Lower lobe of right lung (tissue), 2 donors: ENCODE results near the gene GSG1L. TPM values are rescaled to one million over a fixed set of nuclear protein-coding genes. Genes with fewer than 3 reads are reported as not detected.

Source experiments
- ATAC-seq, 2 donors: fragments of 200-7000 bp; cut with Tn5 transposase; one replicate each; pipeline ENCODE4 v1.9.1; 2020 to 2022; ENCODE audit warnings: mild to moderate bottlenecking in 2 of 2, moderate library complexity in 2 of 2
- DNase-seq: peaks from one replicate; pipeline ENCODE4 v3.0.0-alpha.2; 2020
- H3K27ac ChIP-seq: fragments of 200-600 bp; one replicate; pipeline ENCODE4 v1.8.0; 2022
- H3K27me3 ChIP-seq: fragments of 200-600 bp; one replicate; pipeline ENCODE4 v1.8.0; 2022; ENCODE audit warnings: low read depth
- H3K36me3 ChIP-seq: fragments of 200-600 bp; one replicate; pipeline ENCODE4 v1.8.0; 2022; ENCODE audit warnings: mild to moderate bottlenecking
- H3K4me1 ChIP-seq: fragments of 200-600 bp; one replicate; pipeline ENCODE4 v1.8.0; 2022
- H3K4me3 ChIP-seq: fragments of 200-600 bp; one replicate; pipeline ENCODE4 v1.8.0; 2022; ENCODE audit warnings: mild to moderate bottlenecking
- H3K9me3 ChIP-seq: fragments of 200-600 bp; one replicate; pipeline ENCODE4 v1.8.0; 2022
- intact Hi-C: fragments of 100-400 bp; cut with DNase I; formaldehyde crosslinking; loops from one replicate; pipeline ENCODE4 v1.11.0; 2022
- total RNA-seq: library from RNA; stranded (reverse); fragmentation: NEBNext Ultra II Directional; extraction: Animal tissue kit (Norgen Biotek cat#: 25700); gene quantifications from one replicate; pipeline ENCODE4 v1.2.1, GENCODE V29; 2021
- TF ChIP-seq, protein P1 (sequence below): fragments of 200-600 bp; IDR thresholded peaks from one replicate; pipeline ENCODE4 v1.8.0; 2022; ENCODE audit warnings: antibody characterized with exemption, mild to moderate bottlenecking
- donor health status: DM: no; HTN: yes; CAD: no; lungs with severe emphysema.

Gene GSG1L
- total RNA-seq, 1 donor from 2014 or later = 0.30 TPM

GRCh38 chr16:27867122-27868110 is 196.1 kb downstream of the GSG1L start:
- Histone ChIP-seq H3K27me3 (no peaks in the 10 kb centered on the region), H3K9me3 (peaks cover 17% of the 10 kb centered on the region), H3K4me3 (no peak overlapping the region), H3K36me3 (no peaks in the 10 kb centered on the region), H3K27ac (no peak overlapping the region), H3K4me1 (no peaks in the 10 kb centered on the region)
- ATAC-seq (peak; percentile 88 to 91), DNase-seq (peak; percentile 84)
- TF ChIP-seq, protein P1, sequence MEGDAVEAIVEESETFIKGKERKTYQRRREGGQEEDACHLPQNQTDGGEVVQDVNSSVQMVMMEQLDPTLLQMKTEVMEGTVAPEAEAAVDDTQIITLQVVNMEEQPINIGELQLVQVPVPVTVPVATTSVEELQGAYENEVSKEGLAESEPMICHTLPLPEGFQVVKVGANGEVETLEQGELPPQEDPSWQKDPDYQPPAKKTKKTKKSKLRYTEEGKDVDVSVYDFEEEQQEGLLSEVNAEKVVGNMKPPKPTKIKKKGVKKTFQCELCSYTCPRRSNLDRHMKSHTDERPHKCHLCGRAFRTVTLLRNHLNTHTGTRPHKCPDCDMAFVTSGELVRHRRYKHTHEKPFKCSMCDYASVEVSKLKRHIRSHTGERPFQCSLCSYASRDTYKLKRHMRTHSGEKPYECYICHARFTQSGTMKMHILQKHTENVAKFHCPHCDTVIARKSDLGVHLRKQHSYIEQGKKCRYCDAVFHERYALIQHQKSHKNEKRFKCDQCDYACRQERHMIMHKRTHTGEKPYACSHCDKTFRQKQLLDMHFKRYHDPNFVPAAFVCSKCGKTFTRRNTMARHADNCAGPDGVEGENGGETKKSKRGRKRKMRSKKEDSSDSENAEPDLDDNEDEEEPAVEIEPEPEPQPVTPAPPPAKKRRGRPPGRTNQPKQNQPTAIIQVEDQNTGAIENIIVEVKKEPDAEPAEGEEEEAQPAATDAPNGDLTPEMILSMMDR = peak; percentile 48
- intact Hi-C loops = no loop called here

GRCh38 chr16:27863377-27863776 is 200.1 kb downstream of the GSG1L start:
- no peaks in the 10 kb centered on the region for H3K36me3 ChIP-seq
- H3K27ac ChIP-seq = no peak overlapping the region
- no peaks in the 10 kb centered on the region for H3K27me3 ChIP-seq
- H3K4me3 ChIP-seq = no peak overlapping the region
- TF ChIP-seq, protein P1 = no peak
- H3K9me3 ChIP-seq = peaks cover 17% of the 10 kb centered on the region
- H3K4me1 ChIP-seq = no peaks in the 10 kb centered on the region
- DNase-seq (no peak), ATAC-seq (no peak)
- intact Hi-C loops = no loop called here

- H3K36me3 ChIP-seq = no peaks in the 10 kb centered on the region
- DNase-seq (no peak), ATAC-seq (no peak)
- no peaks in the 10 kb centered on the region for H3K27me3 ChIP-seq
- H3K9me3 ChIP-seq = peaks cover 17% of the 10 kb centered on the region
- H3K4me1 ChIP-seq = no peaks in the 10 kb centered on the region
- H3K4me3 ChIP-seq = no peak overlapping the region
- TF ChIP-seq, protein P1 = no peak
- H3K27ac ChIP-seq = no peak overlapping the region
- intact Hi-C loops = no loop called here
Observed at GRCh38 chr16:27862953-27863352, 200.6 kb downstream of the GSG1L start.

GRCh38 chr16:27860091-27860490 is 203.4 kb downstream of the GSG1L start:
- no peak overlapping the region for H3K27ac ChIP-seq
- no peak for ATAC-seq
- intact Hi-C loops = no loop called here
- no peaks in the 10 kb centered on the region for H3K4me1 ChIP-seq
- H3K9me3 ChIP-seq = peaks cover 17% of the 10 kb centered on the region
- H3K27me3 ChIP-seq = no peaks in the 10 kb centered on the region
- DNase-seq = no peak
- TF ChIP-seq, protein P1 = no peak
- H3K36me3 ChIP-seq = no peaks in the 10 kb centered on the region
- no peak overlapping the region for H3K4me3 ChIP-seq

GRCh38 chr16:27859020-27859419 is 204.5 kb downstream of the GSG1L start:
- Histone ChIP-seq H3K27ac (no peak overlapping the region), H3K36me3 (no peaks in the 10 kb centered on the region), H3K9me3 (peaks cover 15% of the 10 kb centered on the region), H3K4me1 (no peaks in the 10 kb centered on the region), H3K4me3 (no peak overlapping the region), H3K27me3 (no peaks in the 10 kb centered on the region)
- ATAC-seq (no peak), DNase-seq (no peak)
- intact Hi-C loops = no loop called here
- TF ChIP-seq, protein P1 = no peak
